ENCODE results near the gene MGME1. TPM values are rescaled to one million over a fixed set of nuclear protein-coding genes. Genes with fewer than 3 reads are reported as not detected.
A peak's percentile ranks its signal among the peaks of the same experiment; 100 is the strongest.

The MGME1 gene
- total and polyA plus RNA-seq, 9 of the 15 experiments (the other 6 are each of a cell fraction or from before 2014, with no cell fraction given): 13.4 to 45.1 (median 30.6) TPM

GRCh38 chr20:17966432-17967310 is 2.1 kb upstream of the MGME1 start:
- peak overlapping the region; percentile 100 for H3K27ac ChIP-seq (ENCODE audit: extremely low read depth, low read depth, low read length)
- peak overlapping the region; percentile 87 to 98 for H3K9ac ChIP-seq (ENCODE audit: insufficient read depth in 1 of 2, low read depth in 2 of 2, low read length in 2 of 2)
- no TSS peak for BruUV-seq (replicated peaks)
- H3K4me1 ChIP-seq (replicated peaks in 1 of 2; ENCODE audit: control insufficient read depth in 2 of 2, insufficient read depth in 2 of 2, low read length in 2 of 2): peaks cover 11 to 31% of the 10 kb centered on the region in 2 experiments
- ChIA-PET CTCF (ENCODE audit: low intra/inter-chr PET ratio) (interaction anchor here (0.6 kb wide), 1 partner anchor 778 kb away, joined by 3 read pairs; no protein-coding TSS in a partner anchor), POLR2A (interaction anchor here (0.6 to 5.8 kb wide), 4 partner anchors 8 to 1712 kb away, joined by 3 to 42 read pairs (median 6); partner anchors contain the start of gene RRBP1)
- H3K36me3 ChIP-seq (ENCODE audit: control insufficient read depth, insufficient read depth, low read length): peaks cover 71% of the 10 kb centered on the region
- H3K27me3 ChIP-seq (ENCODE audit: control insufficient read depth in 2 of 2, insufficient read depth in 2 of 2, low read length in 2 of 2): no peaks in the 10 kb centered on the region
- 0% methylated on average over 8 of the region's 9 CpGs for WGBS (ENCODE audit: insufficient coverage, low coverage, missing lambda C conversion rate)
- intact Hi-C loops (cut with micrococcal nuclease) (no loop called here), in situ Hi-C loops (cut with MboI) (no loop called here)
- no peak for FAIRE-seq
- DNase-seq (ENCODE audit: extremely low read depth in 1 of 4, low spot score in 3 of 4): peak in 1 of 4 experiments; percentile 43
- peak overlapping the region; percentile 96 for H3K4me2 ChIP-seq (ENCODE audit: insufficient read depth, low read length)
- ATAC-seq: peak; percentile 23
- H2AFZ ChIP-seq (ENCODE audit: low read depth, low read length): no peak overlapping the region
- peak overlapping the region; percentile 90 for H3K4me3 ChIP-seq
- no peaks in the 10 kb centered on the region for H3K9me3 ChIP-seq (replicated peaks; ENCODE audit: control insufficient read depth, insufficient read depth, low read depth, low read length)
- H3K9me1 ChIP-seq (ENCODE audit: control insufficient read depth, insufficient read depth, low read length): no peaks in the 10 kb centered on the region
- peaks cover 22% of the 10 kb centered on the region for H4K20me1 ChIP-seq (replicated peaks; ENCODE audit: control insufficient read depth, insufficient read depth, low read length)
- peaks cover 98% of the 10 kb centered on the region for H3K79me2 ChIP-seq (ENCODE audit: control insufficient read depth, insufficient read depth, low read length)
- peak; percentile 64 for TF ChIP-seq CHD1 (IDR thresholded peaks at IDR 0.05; ENCODE audit: low read length)
- peak; percentile 6; the same call in 1 of the 2 replicates for TF ChIP-seq POLR2H (tag; IDR thresholded peaks at IDR 0.05; ENCODE audit: low read depth)
- TF ChIP-seq MAFG (tag; conservative IDR thresholded peaks at IDR 0.05): peak; percentile 77
- peak; percentile 87 for TF ChIP-seq C11orf30 (IDR thresholded peaks at IDR 0.05; ENCODE audit: low read depth)
- TF ChIP-seq BDP1 (IDR thresholded peaks at IDR 0.05; ENCODE audit: insufficient read depth, insufficient read length): no peak
- TF ChIP-seq, protein P1, sequence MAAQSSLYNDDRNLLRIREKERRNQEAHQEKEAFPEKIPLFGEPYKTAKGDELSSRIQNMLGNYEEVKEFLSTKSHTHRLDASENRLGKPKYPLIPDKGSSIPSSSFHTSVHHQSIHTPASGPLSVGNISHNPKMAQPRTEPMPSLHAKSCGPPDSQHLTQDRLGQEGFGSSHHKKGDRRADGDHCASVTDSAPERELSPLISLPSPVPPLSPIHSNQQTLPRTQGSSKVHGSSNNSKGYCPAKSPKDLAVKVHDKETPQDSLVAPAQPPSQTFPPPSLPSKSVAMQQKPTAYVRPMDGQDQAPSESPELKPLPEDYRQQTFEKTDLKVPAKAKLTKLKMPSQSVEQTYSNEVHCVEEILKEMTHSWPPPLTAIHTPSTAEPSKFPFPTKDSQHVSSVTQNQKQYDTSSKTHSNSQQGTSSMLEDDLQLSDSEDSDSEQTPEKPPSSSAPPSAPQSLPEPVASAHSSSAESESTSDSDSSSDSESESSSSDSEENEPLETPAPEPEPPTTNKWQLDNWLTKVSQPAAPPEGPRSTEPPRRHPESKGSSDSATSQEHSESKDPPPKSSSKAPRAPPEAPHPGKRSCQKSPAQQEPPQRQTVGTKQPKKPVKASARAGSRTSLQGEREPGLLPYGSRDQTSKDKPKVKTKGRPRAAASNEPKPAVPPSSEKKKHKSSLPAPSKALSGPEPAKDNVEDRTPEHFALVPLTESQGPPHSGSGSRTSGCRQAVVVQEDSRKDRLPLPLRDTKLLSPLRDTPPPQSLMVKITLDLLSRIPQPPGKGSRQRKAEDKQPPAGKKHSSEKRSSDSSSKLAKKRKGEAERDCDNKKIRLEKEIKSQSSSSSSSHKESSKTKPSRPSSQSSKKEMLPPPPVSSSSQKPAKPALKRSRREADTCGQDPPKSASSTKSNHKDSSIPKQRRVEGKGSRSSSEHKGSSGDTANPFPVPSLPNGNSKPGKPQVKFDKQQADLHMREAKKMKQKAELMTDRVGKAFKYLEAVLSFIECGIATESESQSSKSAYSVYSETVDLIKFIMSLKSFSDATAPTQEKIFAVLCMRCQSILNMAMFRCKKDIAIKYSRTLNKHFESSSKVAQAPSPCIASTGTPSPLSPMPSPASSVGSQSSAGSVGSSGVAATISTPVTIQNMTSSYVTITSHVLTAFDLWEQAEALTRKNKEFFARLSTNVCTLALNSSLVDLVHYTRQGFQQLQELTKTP (IDR thresholded peaks at IDR 0.05; ENCODE audit: low read depth in 1 of 2, partially characterized antibody in 2 of 2): peak in 1 of 2 experiments; percentile 25
- TF ChIP-seq MEF2D (tag; conservative IDR thresholded peaks at IDR 0.05; ENCODE audit: low read depth): no peak
- no peak for TF ChIP-seq CREB5 (CRISPR knock-in tag; IDR thresholded peaks at IDR 0.05)
- TF ChIP-seq HES1 (IDR thresholded peaks at IDR 0.05; ENCODE audit: low read depth): peak; percentile 53; the same call in 1 of the 2 replicates
- TF ChIP-seq TAL1 (IDR thresholded peaks at IDR 0.05): no peak
- peak; percentile 69 for TF ChIP-seq MAFK (IDR thresholded peaks at IDR 0.05; ENCODE audit: low read length)
- TF ChIP-seq CEBPG (CRISPR knock-in tag; IDR thresholded peaks at IDR 0.05): no peak
- peak; percentile 28 to 64; a peak in 2 of 4 replicates for TF ChIP-seq CEBPG (tag; conservative IDR thresholded peaks at IDR 0.05 in 1 of 2, IDR thresholded peaks at IDR 0.05 in 1 of 2)
- 0 out of 2 replicates have a peak, but pooled peaks have one; percentile 37 for TF ChIP-seq ZNF644 (tag; IDR thresholded peaks at IDR 0.05; ENCODE audit: low read depth)
